Gastroesophageal sphincter (tissue), 4 donors: ENCODE results near the gene P2RY2. TPM values are rescaled to one million over a fixed set of nuclear protein-coding genes. Genes with fewer than 3 reads are reported as not detected.

ENCODE experiments used
- ATAC-seq: fragments of 150-250 bp; one replicate; pipeline ENCODE4 v1.9.1; 2016; ENCODE audit warnings: mild to moderate bottlenecking, moderate library complexity
- H3K27ac ChIP-seq, 4 donors: fragments of 200-600 bp; sonication (generic) in 3 of 4; 1 replicate in 3 of 4; 2 replicates in 1 of 4; pipeline ENCODE4 v1.5.1; 2016 to 2019
- H3K27me3 ChIP-seq: fragments of 200-600 bp; sonication (generic); one replicate; pipeline ENCODE4 v1.5.1; 2019
- H3K36me3 ChIP-seq, 2 donors: fragments of 200-600 bp; sonication (generic); one replicate each; pipeline ENCODE4 v1.5.1; 2019; ENCODE audit warnings: control low read depth in 1 of 2
- H3K4me1 ChIP-seq, 3 donors: fragments of 200-600 bp; sonication (generic); 1 replicate in 2 of 3; 2 replicates in 1 of 3; pipeline ENCODE4 v1.5.1; 2016 to 2019; ENCODE audit warnings: control low read depth in 2 of 3
- H3K4me3 ChIP-seq, 2 donors: fragments of 200-600 bp; sonication (generic); one replicate each; pipeline ENCODE4 v1.5.1; 2019; ENCODE audit warnings: mild to moderate bottlenecking in 1 of 2, moderate library complexity in 1 of 2
- H3K9me3 ChIP-seq, 3 donors: fragments of 200-600 bp; sonication (generic); one replicate each; pipeline ENCODE4 v1.5.1; 2017 to 2019; ENCODE audit warnings: control low read depth in 2 of 3
- CTCF ChIP-seq, 4 experiments: fragments of 200-600 bp in 2 of 4; fragments of 450-650 bp in 2 of 4; sonication (generic) in 1 of 4; IDR thresholded peaks; one replicate each; pipeline ENCODE4 v1.5.1; 2017 to 2019; ENCODE audit warnings: antibody characterized with exemption in 4 of 4, mild to moderate bottlenecking in 2 of 4, moderate library complexity in 2 of 4
- EP300 ChIP-seq: sonication (generic); formaldehyde crosslinking; IDR thresholded peaks from one replicate; pipeline ENCODE4 v1.6.1; 2017; ENCODE audit warnings: antibody characterized with exemption, mild to moderate bottlenecking
- POLR2A ChIP-seq, 2 donors: fragments of 450-650 bp; IDR thresholded peaks; one replicate each; pipeline ENCODE4 v1.6.1; 2017; ENCODE audit warnings: antibody characterized with exemption in 2 of 2, mild to moderate bottlenecking in 2 of 2, moderate library complexity in 1 of 2
- POLR2AphosphoS5 ChIP-seq: sonication (generic); formaldehyde crosslinking; IDR thresholded peaks from one replicate; pipeline ENCODE4 v1.6.1; 2017; ENCODE audit warnings: antibody characterized with exemption
- WGBS, 2 donors: methylation state at CpG; one replicate each; pipeline ENCODE4 v1.1.5; 2018; ENCODE audit warnings: low coverage in 1 of 2; 5-methylcytosine and 5-hydroxymethylcytosine counted together
- total RNA-seq, 4 donors: library from RNA; depleted of rRNA; stranded (reverse); fragments of >200 nt; gene quantifications; one replicate each; pipeline ENCODE4 v1.1.0, GENCODE V29; 2016

The P2RY2 gene
- total RNA-seq, 4 donors from 2014 or later: 0.35 to 2.5 (median 0.89) TPM

GRCh38 chr11:73243093-73243485 lies 25.0 kb downstream of the P2RY2 start:
- Histone ChIP-seq H3K27ac (no peak overlapping the region), H3K9me3 (no peaks in the 10 kb centered on the region), H3K4me1 (peaks cover 0 to 23% (median 12%) of the 10 kb centered on the region in 3 donors), H3K4me3 (no peak overlapping the region), H3K27me3 (no peaks in the 10 kb centered on the region), H3K36me3 (no peaks in the 10 kb centered on the region)
- TF ChIP-seq POLR2A (IDR thresholded peaks at IDR 0.05) (no peak), CTCF (IDR thresholded peaks at IDR 0.05) (no peak), POLR2AphosphoS5 (no peak), EP300 (no peak)
- WGBS, 2 donors: 81 to 94% methylated on average over 3 to 6 of the region's 8 CpGs
- no peak for ATAC-seq

GRCh38 chr11:73244589-73245240 lies 26.6 kb downstream of the P2RY2 start:
- Histone ChIP-seq H3K4me3 (no peak overlapping the region), H3K9me3 (no peaks in the 10 kb centered on the region), H3K27ac (no peak overlapping the region), H3K27me3 (no peaks in the 10 kb centered on the region), H3K4me1 (peaks cover 0 to 23% (median 12%) of the 10 kb centered on the region in 3 donors), H3K36me3 (no peaks in the 10 kb centered on the region)
- 69 to 100% methylated on average over 1 to 4 of the region's 4 CpGs for WGBS, 2 donors
- no peak for ATAC-seq
- TF ChIP-seq CTCF (IDR thresholded peaks at IDR 0.05) (no peak), POLR2A (IDR thresholded peaks at IDR 0.05) (no peak), EP300 (no peak), POLR2AphosphoS5 (no peak)

- Histone ChIP-seq H3K27me3 (no peaks in the 10 kb centered on the region), H3K27ac (no peak overlapping the region), H3K4me3 (no peak overlapping the region), H3K4me1 (peaks cover 0 to 16% (median 5%) of the 10 kb centered on the region in 3 donors), H3K36me3 (no peaks in the 10 kb centered on the region), H3K9me3 (no peaks in the 10 kb centered on the region)
- 60 to 83% methylated on average over 4 to 6 of the region's 6 CpGs for WGBS, 2 donors
- no peak for TF ChIP-seq POLR2A (IDR thresholded peaks at IDR 0.05)
- TF ChIP-seq EP300: no peak
- TF ChIP-seq POLR2AphosphoS5: no peak
- no peak for TF ChIP-seq CTCF (IDR thresholded peaks at IDR 0.05)
- no peak for ATAC-seq
These were observed 27.4 kb downstream of the P2RY2 start for GRCh38 chr11:73245461-73245860.

GRCh38 chr11:73246303-73246702 lies 28.2 kb downstream of the P2RY2 start:
- Histone ChIP-seq H3K27ac (no peak overlapping the region), H3K27me3 (no peaks in the 10 kb centered on the region), H3K4me1 (peaks cover 0 to 12% (median 4%) of the 10 kb centered on the region in 3 donors), H3K36me3 (no peaks in the 10 kb centered on the region), H3K9me3 (no peaks in the 10 kb centered on the region), H3K4me3 (no peak overlapping the region)
- TF ChIP-seq EP300 (no peak), POLR2A (IDR thresholded peaks at IDR 0.05) (no peak), POLR2AphosphoS5 (no peak), CTCF (IDR thresholded peaks at IDR 0.05) (no peak)
- ATAC-seq: no peak
- 95 to 100% methylated on average over 2 of the region's 2 CpGs for WGBS, 2 donors

DNA sequence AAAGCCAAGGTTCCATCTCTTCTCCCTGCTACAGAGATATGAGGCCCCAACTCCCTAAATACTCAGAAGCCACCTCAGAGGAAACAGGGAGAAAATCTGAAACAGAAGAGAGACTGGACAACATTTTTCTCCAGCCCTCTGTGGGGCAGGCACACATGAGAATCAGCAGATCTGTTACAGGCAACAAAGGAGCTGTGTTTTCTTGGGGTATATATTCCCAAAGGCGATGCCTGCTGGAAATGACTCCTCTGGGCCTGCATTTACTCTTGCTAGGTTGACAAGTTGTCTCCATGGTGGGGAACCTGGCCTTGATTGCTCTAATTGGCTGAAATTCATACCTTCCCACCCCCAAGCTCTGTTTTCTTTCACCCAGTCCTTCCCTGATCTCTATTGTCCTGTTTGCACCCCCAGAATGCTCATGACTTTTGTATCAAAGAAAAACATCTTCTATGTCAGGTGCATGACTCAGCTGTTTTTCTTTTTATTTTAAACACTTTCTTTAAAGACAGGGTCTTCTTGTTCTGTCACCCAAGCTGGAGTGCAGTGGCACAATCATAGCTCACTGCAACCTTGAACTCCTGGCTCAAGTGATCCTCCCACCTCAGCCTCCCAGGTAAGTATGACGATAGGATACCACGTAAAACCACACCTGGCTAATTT lies 30.6 kb downstream of the P2RY2 start:
- ATAC-seq: no peak
- Histone ChIP-seq H3K27ac (no peak overlapping the region), H3K36me3 (no peaks in the 10 kb centered on the region), H3K4me1 (no peaks in the 10 kb centered on the region), H3K27me3 (no peaks in the 10 kb centered on the region), H3K9me3 (no peaks in the 10 kb centered on the region), H3K4me3 (no peak overlapping the region)
- no peak for TF ChIP-seq CTCF (IDR thresholded peaks at IDR 0.05)
- no peak for TF ChIP-seq EP300
- no peak for TF ChIP-seq POLR2A (IDR thresholded peaks at IDR 0.05)
- no peak for TF ChIP-seq POLR2AphosphoS5
- WGBS, 2 donors: 90 to 94% methylated on average over 2 to 3 of the region's 3 CpGs
